ENCODE results near the gene CSGALNACT2.

DNA sequence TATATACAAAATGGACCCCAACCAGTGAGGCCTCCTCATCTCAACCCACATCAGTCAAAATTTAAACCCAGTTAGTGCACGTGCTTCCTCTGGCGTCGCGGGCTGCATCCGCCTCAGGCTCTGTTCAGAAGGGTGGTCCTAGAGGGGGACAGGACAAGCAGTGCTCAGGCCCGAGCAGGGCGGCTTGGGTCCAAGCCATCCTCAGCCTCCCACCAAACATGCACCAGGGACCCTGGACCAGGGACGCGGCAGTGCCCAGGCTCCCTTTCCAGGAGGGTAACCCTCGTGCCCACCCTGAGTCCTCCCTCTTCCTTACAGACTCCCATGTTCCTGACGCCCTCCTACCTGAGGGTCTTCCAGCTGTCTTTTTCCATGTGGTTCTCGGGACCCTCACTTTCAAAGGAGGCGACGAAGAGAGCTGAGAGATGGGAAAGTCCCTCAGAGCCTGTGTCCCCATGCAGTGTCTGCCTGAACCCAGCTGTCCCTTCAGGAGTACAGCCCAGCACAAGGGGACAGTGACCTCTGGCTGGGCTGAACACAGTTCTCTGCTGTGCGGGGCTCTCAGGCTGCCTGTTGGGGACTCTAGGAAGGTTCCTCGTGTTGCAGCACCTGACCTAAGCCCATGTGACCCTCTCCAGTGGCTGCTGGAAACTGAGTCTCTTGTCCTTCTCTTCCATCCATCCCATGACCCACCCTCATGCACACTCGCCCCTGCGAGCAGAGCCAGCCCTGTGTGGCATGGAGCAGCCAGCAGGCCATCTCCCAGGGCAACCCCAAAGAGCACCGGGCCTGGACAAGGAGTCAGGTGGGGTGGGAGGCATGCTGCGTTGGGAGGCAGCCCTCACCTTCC lies 58.1 kb downstream of the CSGALNACT2 start:
- TF ChIP-seq CTCF (IDR thresholded peaks at IDR 0.05): no peak
- TF ChIP-seq POLR2A (IDR thresholded peaks at IDR 0.05): no peak
